OCI-M2 (cell line): ENCODE results near the gene HTRA2.

Experiments
- DNase-seq: peaks from one replicate; lab custom pipeline; 2025; ENCODE audit not compliant: unreplicated experiment; lab: John Stamatoyannopoulos, UW

HTRA2 gene

GRCh38 chr2:74515271-74515980 lies 14.3 kb upstream of the HTRA2 start:
- no peak for DNase-seq

GRCh38 chr2:74515981-74516633 lies 13.6 kb upstream of the HTRA2 start:
- no peak for DNase-seq

DNA sequence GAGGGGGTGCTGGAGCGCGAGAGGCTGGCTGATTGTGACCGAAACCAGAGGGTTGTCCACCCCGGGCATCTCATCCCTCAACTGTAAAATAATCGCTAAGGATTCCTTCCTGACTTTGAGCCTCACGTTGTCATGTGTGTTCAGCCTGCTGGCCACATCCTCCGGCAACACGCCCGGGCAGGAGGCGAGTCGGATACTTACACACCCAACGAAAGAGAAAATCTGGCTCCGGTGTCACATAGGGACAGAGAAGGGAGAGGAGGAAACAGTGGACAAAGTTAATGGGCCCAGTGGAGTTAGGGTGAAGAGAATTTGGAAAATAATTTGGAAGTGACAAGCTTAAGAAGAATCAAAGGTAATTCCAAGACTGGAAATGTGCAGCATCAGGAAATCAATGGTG lies 13.1 kb upstream of the HTRA2 start:
- DNase-seq = no peak

- no peak for DNase-seq
These were observed 7.2 kb upstream of the HTRA2 start for GRCh38 chr2:74522516-74522915.

DNA sequence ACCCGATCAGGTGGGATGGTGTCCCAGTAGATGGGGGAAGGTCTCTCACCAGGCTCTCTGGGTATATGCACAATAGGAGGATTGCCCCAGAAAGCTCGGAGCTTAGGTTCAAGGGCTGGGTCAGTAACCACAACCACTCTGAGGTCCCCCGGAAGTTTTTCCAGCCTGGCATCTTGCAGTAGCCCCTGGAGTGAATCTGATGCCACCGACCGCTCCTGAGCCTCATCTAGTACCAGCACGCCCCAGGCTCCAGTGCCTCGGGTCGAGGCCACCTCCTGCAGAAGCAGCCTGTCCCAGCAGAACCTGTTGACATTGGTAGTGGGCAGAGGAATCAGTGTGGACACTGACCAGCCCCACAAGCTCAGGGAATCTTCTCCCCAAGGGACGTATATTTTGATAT lies 5.7 kb upstream of the HTRA2 start:
- no peak for DNase-seq

DNA sequence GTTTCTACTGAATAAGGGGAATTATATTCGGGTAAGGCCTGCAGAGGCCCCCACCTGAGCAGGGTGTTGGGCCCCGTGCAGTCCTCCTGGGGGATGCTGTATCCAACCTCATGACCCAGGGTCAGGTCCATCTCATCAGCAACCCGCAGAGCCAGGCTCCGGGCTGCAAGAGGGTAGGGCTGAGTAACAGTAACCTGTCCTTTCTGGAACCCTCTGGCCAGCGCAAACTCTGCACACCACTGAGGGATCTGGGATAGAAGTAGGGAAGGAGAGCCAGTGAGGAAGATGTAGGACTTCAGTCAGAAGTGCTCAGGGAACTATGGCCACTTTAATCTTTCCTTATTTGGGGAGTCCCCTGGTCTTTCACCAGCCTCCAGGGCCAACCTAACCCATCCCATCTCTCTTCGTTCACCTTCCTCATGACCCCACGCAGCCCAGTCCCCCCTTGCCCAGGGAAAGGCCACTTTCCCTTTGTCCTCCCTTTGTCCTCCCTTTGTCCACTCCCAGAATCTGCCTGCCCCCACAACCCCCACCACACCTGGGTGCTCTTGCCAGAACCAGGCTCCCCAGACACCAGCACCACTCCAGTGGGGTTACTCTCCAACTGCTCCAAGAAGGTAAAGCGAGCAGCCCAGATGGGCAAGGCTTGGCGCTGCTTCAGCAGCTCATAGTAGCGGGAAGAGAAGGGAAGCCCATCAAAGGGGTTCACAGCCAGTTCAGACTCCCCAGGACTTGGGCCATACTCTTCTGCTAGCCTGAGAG lies 4.6 kb upstream of the HTRA2 start:
- no peak for DNase-seq

- DNase-seq = no peak
These were observed 3.8 kb upstream of the HTRA2 start, which contains the start of gene DQX1 for GRCh38 chr2:74525717-74526648. DQX1 (minus strand) TSS chr2:74526231; CDS start chr2:74525729, 502 bp downstream.

DNA sequence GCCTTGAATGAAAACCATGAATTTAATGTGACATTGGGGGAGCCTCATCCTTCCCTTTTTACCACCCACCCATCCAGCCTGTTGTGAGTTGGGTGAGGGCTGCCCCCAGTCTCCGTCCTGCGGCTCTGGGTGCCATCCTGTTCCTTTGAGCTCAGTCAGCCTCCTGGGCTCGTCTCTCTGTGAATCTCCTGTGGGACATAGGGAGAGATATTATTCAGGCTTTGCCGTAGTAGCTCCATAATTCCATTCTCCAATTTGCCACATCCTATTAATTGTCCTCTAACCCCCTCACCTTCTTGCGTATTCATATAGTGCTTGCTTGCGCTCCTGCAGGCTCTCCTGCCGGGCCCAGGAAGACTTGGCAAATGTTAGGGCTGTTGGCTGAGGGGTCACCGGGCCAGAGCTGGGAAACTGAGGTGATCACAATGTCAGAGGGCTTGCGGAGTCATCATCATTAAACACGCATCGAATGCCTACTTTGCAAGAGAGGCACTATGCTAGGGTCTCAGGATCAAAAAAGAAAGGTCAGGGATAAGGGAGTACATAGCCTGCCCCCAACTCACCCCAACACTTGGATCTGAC lies 3.0 kb upstream of the HTRA2 start:
- DNase-seq = no peak

- no peak for DNase-seq
These were observed 2.0 kb upstream of the HTRA2 start for GRCh38 chr2:74527741-74528140.

DNA sequence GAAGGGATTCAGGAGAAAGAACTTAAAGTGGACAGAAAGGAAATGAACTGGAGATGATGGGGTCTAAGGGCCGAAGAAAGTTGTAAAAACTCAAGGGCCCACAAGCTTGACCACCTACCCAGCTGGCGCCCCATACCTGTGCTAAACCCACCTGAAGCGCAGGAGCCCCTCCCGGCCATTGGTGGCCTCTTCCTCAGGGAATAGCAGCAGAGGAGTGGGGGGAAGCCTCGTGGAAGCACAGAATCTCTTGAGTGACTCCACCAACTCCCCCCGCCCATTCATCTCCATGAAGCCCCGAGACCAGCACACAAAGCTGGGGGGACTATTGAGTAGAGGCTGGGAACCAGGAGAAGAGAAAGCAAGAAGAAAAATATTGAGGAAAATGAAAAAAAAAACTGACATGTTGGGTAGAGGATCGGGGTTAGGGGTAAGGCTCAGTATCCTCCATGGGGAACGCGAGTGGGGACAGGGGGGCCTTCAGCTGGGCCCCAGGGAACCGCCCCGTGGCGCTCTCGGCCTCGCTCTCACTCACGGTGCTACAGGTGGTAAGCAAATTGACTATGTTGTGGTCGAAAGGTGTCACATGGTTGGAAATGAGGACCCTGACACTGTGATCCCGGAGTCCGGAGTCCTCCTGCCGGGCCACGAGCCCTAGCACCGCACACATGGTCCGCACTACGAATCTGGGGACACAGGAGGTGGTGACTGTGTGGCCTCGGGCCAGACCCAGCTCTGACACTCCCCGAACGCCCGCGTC lies 955 bp upstream of the HTRA2 start:
- DNase-seq = no peak

GRCh38 chr2:74530239-74531187 lies 780 bp downstream of the HTRA2 start:
- no peak for DNase-seq

DNA sequence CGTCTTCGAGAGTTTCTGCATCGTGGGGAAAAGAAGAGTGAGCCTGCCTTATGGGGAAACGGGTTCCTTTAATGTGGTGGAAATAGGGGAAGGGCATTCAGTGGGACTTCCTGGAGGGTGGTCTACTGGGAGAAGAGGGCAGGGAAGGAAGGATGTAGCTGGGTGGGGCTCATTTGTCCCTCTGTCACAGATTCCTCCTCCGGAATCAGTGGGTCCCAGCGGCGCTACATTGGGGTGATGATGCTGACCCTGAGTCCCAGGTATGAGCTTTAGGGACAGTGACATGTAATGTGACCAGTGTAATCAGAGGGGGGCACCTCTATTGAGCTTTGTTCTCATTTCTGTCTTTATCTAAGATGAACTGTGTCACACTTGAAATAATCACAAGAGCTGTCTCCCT lies 1.9 kb downstream of the HTRA2 start:
- DNase-seq = no peak

DNA sequence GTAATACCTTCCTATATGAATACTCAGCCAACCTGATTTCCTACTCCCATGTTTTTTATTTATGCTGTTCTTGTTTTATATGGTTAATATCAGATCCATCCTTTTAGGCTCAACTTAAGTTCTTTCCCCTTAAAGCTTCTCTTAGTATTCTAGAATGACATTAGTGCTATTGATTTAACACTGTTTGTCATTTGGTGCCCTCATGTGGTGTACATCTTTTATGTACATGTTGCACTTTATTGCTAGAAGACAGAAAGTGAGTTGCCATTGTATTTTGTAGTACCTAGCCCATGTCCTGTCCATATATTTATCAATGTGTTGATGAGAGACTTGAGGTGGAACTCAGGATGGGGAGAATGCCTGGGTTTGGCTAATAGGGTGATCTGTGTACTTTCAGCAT lies 2.5 kb downstream of the HTRA2 start:
- no peak for DNase-seq

DNA sequence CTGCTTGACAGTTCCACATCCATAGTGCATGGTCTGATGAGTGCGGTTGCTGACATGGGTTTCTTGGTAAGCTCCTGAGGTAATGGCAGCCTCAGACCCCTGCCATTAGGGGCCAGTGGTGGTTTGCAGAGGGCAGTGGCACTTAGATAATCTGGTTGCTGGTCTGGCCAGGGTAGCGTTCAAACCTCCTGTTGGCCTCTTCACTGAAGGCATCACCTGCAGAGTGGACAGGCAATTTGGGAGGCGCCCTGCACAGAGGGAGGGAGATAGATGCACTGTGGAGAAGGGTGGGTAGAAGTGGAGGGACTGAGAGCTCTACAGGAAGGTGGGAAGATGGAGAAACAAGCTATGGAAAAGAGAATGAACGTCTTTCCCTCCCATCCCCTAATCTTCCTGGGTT lies 3.7 kb downstream of the HTRA2 start:
- no peak for DNase-seq

- DNase-seq = no peak
These were observed 4.7 kb downstream of the HTRA2 start for GRCh38 chr2:74534411-74534810.

GRCh38 chr2:74535440-74535965 lies 5.8 kb downstream of the HTRA2 start:
- no peak for DNase-seq

GRCh38 chr2:74536166-74536950 lies 6.6 kb downstream of the HTRA2 start:
- no peak for DNase-seq

- no peak for DNase-seq
These were observed 7.4 kb downstream of the HTRA2 start for GRCh38 chr2:74537140-74537539.
